Spinal cord (tissue), 10 donors: Measurements from ENCODE around the gene RASGRF2. TPM values are rescaled to one million over a fixed set of nuclear protein-coding genes. Genes with fewer than 3 reads are reported as not detected.
A peak's percentile ranks its signal among the peaks of the same experiment; 100 is the strongest.

Source experiments
- DNase-seq, 6 donors: peaks; one replicate each; pipeline versions ENCODE4 v3.0.0 to v3.0.0-alpha.2; 2013 to 2015; ENCODE audit warnings: low spot score in 6 of 6, low read depth in 4 of 6
- H3K27ac ChIP-seq: one replicate; pipeline ENCODE4 v1.5.1; 2013; ENCODE audit warnings: low read depth, low read length, control low read depth
- H3K27me3 ChIP-seq: one replicate; pipeline ENCODE4 v1.6.1; 2013; ENCODE audit warnings: low read length; ENCODE audit not compliant: control insufficient read depth, insufficient read depth
- H3K36me3 ChIP-seq: one replicate; pipeline ENCODE4 v1.6.1; 2013; ENCODE audit warnings: low read length; ENCODE audit not compliant: control insufficient read depth, insufficient read depth
- H3K4me1 ChIP-seq: one replicate; pipeline ENCODE4 v1.6.1; 2013; ENCODE audit warnings: low read length; ENCODE audit not compliant: control insufficient read depth, insufficient read depth
- H3K4me3 ChIP-seq: one replicate; pipeline ENCODE4 v1.5.1; 2013; ENCODE audit warnings: low read depth, low read length, control low read depth
- H3K9me3 ChIP-seq: one replicate; pipeline ENCODE4 v1.6.1; 2013; ENCODE audit warnings: low read length; ENCODE audit not compliant: control insufficient read depth, insufficient read depth
- WGBS: methylation state at CpG from one replicate; pipeline ENCODE4 v1.1.5; 2013; ENCODE audit warnings: missing lambda C conversion rate; ENCODE audit not compliant: insufficient coverage; 5-methylcytosine and 5-hydroxymethylcytosine counted together
- polyA plus RNA-seq, 2 donors: library from polyadenylated mRNA; unstranded; fragments of 120-200 nt; gene quantifications; one replicate each; pipeline ENCODE4 v1.2.1, GENCODE V29; 2013; ENCODE audit not compliant: insufficient read length in 2 of 2
- total RNA-seq, 2 donors: library from RNA; depleted of rRNA in 1 of 2; stranded (reverse); fragments of 120-200 nt in 1 of 2; fragments of >200 nt in 1 of 2; gene quantifications; one replicate each; pipeline versions ENCODE4 v1.2.3 to v1.2.4, GENCODE V29; 2013 to 2014
- donor health status: healthy.

Gene RASGRF2
- total and polyA plus RNA-seq, 4 donors = 10.3 to 21.2 (median 14.6) TPM

- Histone ChIP-seq H3K27ac (no peak overlapping the region), H3K4me1 (no peaks in the 10 kb centered on the region), H3K9me3 (no peaks in the 10 kb centered on the region), H3K36me3 (no peaks in the 10 kb centered on the region), H3K4me3 (no peak overlapping the region), H3K27me3 (no peaks in the 10 kb centered on the region)
- no CpG with 5 or more reads among the region's 1 CpG for WGBS
- DNase-seq = no peak
Measured at GRCh38 chr5:80925931-80926330, 34.2 kb upstream of the RASGRF2 start.

DNA sequence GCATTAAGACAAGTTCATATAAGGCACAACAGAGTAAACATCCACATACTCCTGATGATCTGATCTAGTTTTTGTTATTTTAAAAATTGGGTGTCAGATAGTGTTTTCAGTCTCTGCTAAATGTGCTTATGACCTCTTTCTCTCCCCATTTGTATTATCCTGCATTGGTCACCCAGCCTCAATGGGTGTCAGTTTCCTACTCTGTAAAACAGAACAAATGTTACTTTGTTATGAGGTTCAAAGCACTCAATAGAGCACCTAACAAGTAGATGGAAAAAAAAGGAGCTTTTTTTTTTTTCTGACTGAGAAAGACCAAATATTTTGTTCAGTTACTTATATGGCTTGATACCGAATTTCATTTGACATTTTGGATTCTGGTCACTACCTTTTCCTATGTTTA is 33.6 kb upstream of the RASGRF2 start:
- Histone ChIP-seq H3K27me3 (no peaks in the 10 kb centered on the region), H3K9me3 (no peaks in the 10 kb centered on the region), H3K4me3 (no peak overlapping the region), H3K27ac (no peak overlapping the region), H3K4me1 (no peaks in the 10 kb centered on the region), H3K36me3 (no peaks in the 10 kb centered on the region)
- no CpG with 5 or more reads among the region's 1 CpG for WGBS
- no peak for DNase-seq

- no peak overlapping the region for H3K4me3 ChIP-seq
- H3K9me3 ChIP-seq = no peaks in the 10 kb centered on the region
- no peak overlapping the region for H3K27ac ChIP-seq
- no peak for DNase-seq
- no peaks in the 10 kb centered on the region for H3K4me1 ChIP-seq
- H3K27me3 ChIP-seq = no peaks in the 10 kb centered on the region
- no peaks in the 10 kb centered on the region for H3K36me3 ChIP-seq
- WGBS = 93% methylated on average over 1 of the region's 3 CpGs
Measured at GRCh38 chr5:80926979-80927656, 33.0 kb upstream of the RASGRF2 start.

DNA sequence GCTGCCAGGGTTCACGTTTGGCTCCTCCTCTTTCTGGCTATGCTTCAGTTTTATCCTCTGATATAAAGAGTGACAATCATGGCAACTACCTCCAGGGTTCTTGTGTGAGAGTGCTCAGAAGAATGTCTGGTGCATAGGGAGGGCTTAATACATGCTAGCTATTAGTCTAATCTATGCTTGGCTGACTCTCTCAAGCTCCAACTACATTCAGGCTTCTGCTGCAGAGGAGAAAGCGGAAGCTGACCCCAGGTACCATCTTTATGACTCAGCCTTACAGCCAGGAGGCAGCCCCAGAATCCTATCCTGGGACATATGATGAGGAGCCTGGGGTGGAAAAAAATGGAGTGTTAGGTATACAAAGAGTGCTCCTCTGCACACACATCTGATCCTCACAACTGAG is 32.1 kb upstream of the RASGRF2 start:
- H3K9me3 ChIP-seq = no peaks in the 10 kb centered on the region
- WGBS = 80% methylated on average over 1 of the region's 2 CpGs
- DNase-seq = no peak
- H3K36me3 ChIP-seq = no peaks in the 10 kb centered on the region
- no peak overlapping the region for H3K4me3 ChIP-seq
- no peaks in the 10 kb centered on the region for H3K27me3 ChIP-seq
- H3K4me1 ChIP-seq = no peaks in the 10 kb centered on the region
- no peak overlapping the region for H3K27ac ChIP-seq

- no peak overlapping the region for H3K4me3 ChIP-seq
- no peaks in the 10 kb centered on the region for H3K4me1 ChIP-seq
- WGBS = no CpG with 5 or more reads among the region's 3 CpGs
- H3K9me3 ChIP-seq = no peaks in the 10 kb centered on the region
- no peaks in the 10 kb centered on the region for H3K27me3 ChIP-seq
- no peak for DNase-seq
- H3K27ac ChIP-seq = no peak overlapping the region
- H3K36me3 ChIP-seq = no peaks in the 10 kb centered on the region
Measured at GRCh38 chr5:80930940-80931339, 29.2 kb upstream of the RASGRF2 start.

DNA sequence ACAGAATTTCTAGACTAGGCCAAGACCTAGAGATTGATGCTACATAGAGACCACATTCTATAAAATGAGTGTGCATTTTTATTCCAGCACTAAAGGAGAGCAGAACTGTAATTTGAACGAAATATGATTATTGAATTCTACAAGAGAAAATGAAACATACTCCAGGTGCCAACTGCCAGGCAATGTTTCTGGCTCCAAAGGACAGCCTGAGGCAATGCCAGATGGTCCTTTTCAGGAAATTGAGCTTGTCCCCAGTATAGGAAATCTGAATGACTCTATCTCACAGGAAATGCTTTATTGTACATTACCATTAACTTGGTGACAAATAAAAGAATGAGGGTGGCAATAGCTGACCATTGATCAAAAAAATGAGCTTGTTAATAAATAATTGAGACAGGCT is 28.8 kb upstream of the RASGRF2 start:
- Histone ChIP-seq H3K36me3 (no peaks in the 10 kb centered on the region), H3K4me1 (no peaks in the 10 kb centered on the region), H3K27me3 (no peaks in the 10 kb centered on the region), H3K27ac (no peak overlapping the region), H3K4me3 (no peak overlapping the region), H3K9me3 (no peaks in the 10 kb centered on the region)
- 60% methylated on average over 1 of the region's 1 CpG for WGBS
- DNase-seq = peak in 2 of 6 donors; percentile 71 to 87

DNA sequence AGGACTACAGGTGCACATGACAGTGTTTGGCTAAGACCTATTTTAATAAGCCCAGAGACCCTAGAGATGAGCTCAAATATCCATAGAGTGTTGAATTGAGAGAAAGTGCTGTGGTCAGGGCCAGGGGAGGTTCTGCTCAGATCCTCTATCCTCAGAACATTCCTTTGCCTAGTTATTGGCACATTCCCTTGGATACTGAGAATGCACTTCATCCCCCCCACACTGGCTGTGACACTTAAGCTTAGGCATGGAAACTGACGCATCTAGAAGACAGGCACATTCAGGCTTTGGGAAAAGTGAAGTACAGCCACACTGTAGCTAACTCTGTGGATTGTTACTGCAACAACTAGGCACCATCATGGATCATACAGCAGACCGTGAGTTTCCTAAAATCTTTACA is 27.1 kb upstream of the RASGRF2 start:
- no peaks in the 10 kb centered on the region for H3K27me3 ChIP-seq
- no peaks in the 10 kb centered on the region for H3K36me3 ChIP-seq
- H3K4me1 ChIP-seq = no peaks in the 10 kb centered on the region
- H3K27ac ChIP-seq = no peak overlapping the region
- H3K9me3 ChIP-seq = no peaks in the 10 kb centered on the region
- WGBS = 89% methylated on average over 2 of the region's 2 CpGs
- no peak for DNase-seq
- no peak overlapping the region for H3K4me3 ChIP-seq

GRCh38 chr5:80934751-80935150 is 25.4 kb upstream of the RASGRF2 start:
- DNase-seq = no peak
- no peak overlapping the region for H3K4me3 ChIP-seq
- WGBS = 91% methylated on average over 4 of the region's 4 CpGs
- H3K27ac ChIP-seq = no peak overlapping the region
- no peaks in the 10 kb centered on the region for H3K36me3 ChIP-seq
- no peaks in the 10 kb centered on the region for H3K27me3 ChIP-seq
- H3K9me3 ChIP-seq = no peaks in the 10 kb centered on the region
- H3K4me1 ChIP-seq = no peaks in the 10 kb centered on the region

GRCh38 chr5:80935811-80936385 is 24.3 kb upstream of the RASGRF2 start:
- DNase-seq = no peak
- no peaks in the 10 kb centered on the region for H3K4me1 ChIP-seq
- 100% methylated on average over 1 of the region's 3 CpGs for WGBS
- H3K27ac ChIP-seq = no peak overlapping the region
- no peaks in the 10 kb centered on the region for H3K9me3 ChIP-seq
- no peak overlapping the region for H3K4me3 ChIP-seq
- H3K27me3 ChIP-seq = no peaks in the 10 kb centered on the region
- H3K36me3 ChIP-seq = no peaks in the 10 kb centered on the region

DNA sequence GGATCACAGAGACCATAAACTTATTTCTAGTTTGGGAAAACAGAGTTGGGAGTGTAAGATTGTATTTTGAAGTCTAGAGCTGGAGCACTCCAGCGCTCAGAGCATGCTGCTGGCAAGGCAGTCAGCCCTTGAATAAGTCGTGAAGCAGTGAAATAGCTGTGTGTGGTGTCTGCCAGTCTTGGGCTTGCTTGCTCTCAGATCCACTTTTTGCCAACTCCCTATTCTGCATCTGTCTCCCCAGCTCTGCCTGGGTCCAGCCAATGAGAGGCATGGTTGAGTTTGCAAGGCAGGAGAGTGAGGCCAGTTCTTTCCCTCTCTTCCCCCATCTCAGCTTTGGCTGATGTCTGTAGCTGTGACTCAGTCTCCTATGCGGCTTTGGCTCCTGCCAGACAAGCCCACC is 23.3 kb upstream of the RASGRF2 start:
- Histone ChIP-seq H3K27me3 (no peaks in the 10 kb centered on the region), H3K4me1 (no peaks in the 10 kb centered on the region), H3K4me3 (no peak overlapping the region), H3K9me3 (no peaks in the 10 kb centered on the region), H3K27ac (no peak overlapping the region), H3K36me3 (no peaks in the 10 kb centered on the region)
- 81% methylated on average over 3 of the region's 3 CpGs for WGBS
- peak in 1 of 6 donors; percentile 52 for DNase-seq
